ENCODE measurements around the gene ACTN4.
A peak's percentile ranks its signal among the peaks of the same experiment; 100 is the strongest.

Gene ACTN4

DNA sequence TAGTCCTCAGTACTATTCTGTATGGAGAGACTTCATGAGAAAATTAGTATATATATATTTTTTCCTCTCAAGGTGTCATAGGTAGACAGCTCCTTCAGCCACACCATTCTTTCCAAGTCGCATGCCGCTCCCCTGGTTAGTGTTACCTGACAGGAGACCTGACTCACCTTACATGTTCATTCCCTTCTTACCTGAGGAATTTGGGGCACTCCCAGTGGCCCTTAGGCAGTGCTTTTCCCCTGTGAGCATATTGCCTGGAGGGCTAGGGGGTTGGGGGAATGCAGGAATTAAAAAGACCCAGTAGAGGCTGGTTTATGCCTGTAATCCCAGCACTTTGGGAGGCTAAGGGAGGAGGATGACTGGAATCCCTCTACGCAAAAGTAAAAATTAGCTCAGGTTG is 9.0 kb upstream of the ACTN4 start:
- DNase-seq: no peak

- DNase-seq: no peak
Observed at GRCh38 chr19:38639679-38640078, 7.8 kb upstream of the ACTN4 start.

DNA sequence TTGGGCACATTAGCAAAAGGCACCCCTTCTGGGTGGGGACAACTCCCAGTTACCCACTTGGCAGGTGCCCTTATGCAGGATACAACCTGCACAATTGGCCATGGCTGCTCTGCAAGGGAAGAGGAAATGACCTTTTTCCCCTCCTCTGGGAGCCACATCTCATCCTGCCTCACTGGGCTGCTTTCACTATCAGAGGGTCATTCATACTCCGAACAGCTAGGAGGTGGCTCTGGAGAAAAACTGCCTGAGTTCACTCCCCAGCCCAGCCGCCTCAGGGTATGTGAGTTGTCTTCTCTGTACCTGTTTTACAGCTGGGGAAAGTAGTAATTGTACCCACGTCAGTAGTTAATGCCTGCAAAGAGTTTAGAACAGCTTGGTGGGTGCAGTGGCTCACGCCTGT is 7.1 kb upstream of the ACTN4 start:
- no peak for DNase-seq

DNA sequence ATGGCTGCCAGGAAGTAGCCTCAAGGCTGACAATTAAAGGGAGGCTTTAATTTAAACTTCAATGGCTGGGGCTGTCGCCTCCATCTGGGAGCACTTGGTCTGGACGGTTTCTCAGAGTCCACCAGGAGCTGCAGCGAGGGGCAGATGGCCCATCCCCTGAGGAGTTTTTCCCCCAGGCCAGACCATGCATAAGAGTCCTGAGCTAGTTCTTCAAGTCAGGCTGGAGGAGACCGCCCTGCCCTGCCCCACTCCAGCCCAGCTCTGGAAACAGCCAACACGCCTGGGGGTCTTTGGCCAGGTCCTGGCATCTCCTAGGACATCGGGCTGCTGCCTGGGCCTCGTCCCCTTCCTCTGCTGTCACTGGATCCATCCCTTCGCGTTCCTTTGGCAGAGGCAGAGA is 5.3 kb upstream of the ACTN4 start:
- no peak for DNase-seq

DNA sequence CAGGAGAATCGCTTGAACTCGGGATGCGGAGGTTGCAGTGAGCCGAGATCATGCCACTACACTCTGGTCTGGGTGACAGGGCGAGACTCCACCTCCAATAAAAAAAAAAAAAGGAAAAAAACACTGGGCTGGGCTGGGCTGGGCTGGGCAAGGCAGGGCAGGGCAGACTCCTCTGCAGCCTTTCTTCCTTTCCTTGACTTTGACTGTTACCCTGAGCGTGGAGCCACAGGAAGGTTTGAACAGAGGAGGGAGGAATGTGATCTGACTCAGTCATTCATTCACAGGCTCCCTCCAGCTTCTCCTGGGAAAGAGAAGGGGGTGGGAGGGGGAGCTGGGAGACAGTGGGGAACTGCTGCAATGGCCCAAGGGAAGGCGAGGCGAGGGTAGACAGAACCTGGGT is 2.7 kb upstream of the ACTN4 start:
- no peak for DNase-seq

GRCh38 chr19:38647966-38648768 is 718 bp downstream of the ACTN4 start:
- DNase-seq: no peak

GRCh38 chr19:38648769-38649304 is 1.4 kb downstream of the ACTN4 start:
- no peak for DNase-seq

- no peak for DNase-seq
Observed at GRCh38 chr19:38649305-38650171, 2.1 kb downstream of the ACTN4 start.

GRCh38 chr19:38650172-38650775 is 2.8 kb downstream of the ACTN4 start:
- DNase-seq: no peak

- no peak for DNase-seq
Observed at GRCh38 chr19:38650911-38651584, 3.6 kb downstream of the ACTN4 start.

DNA sequence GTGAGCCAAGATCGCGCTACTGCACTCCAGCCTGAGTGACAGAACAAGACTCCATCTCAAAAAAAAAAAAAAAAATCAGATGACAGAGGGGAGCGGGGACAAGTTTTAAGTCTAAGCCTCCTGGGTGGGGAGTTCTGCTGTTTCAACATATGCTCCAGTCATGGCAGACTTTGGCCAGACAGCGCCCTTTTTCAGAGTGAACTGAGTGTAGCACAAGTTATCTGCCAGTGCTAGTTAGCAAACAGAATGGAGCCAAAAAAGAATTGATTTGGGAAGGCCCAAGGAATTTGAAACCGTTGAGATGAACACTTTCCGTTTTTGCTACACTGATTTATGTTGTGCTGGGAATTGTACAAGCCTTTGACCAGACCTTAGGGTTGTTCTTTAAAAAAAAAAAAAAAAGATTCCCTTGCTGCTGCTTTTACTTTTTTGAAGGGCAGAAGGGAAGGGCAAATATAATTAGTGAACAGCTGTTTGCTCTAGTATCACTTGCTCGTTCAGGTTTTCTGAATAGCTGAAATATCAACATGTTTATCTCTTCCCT is 5.7 kb downstream of the ACTN4 start:
- peak; percentile 39 for DNase-seq

DNA sequence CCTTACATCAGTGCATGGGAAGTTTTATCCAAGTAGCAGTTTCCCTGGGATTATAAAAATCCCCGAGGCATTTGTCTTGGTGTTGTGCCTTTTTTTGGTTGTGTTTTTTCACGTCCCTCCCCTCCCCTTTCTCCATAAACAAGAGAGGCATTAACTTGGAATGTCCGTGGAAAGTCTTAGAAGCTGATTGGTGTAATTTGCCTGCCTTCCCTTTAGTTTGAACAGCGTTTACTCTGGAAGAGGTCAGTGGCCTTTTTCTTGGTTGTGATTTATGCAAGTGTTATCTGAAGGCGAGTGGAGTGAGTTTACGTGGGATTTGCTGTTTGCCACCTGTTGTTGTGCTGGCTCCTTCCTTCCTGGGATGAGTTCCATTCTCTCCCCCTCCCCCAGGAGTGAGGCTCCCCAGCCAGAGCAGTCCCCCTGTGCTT is 7.2 kb downstream of the ACTN4 start:
- DNase-seq: no peak

DNA sequence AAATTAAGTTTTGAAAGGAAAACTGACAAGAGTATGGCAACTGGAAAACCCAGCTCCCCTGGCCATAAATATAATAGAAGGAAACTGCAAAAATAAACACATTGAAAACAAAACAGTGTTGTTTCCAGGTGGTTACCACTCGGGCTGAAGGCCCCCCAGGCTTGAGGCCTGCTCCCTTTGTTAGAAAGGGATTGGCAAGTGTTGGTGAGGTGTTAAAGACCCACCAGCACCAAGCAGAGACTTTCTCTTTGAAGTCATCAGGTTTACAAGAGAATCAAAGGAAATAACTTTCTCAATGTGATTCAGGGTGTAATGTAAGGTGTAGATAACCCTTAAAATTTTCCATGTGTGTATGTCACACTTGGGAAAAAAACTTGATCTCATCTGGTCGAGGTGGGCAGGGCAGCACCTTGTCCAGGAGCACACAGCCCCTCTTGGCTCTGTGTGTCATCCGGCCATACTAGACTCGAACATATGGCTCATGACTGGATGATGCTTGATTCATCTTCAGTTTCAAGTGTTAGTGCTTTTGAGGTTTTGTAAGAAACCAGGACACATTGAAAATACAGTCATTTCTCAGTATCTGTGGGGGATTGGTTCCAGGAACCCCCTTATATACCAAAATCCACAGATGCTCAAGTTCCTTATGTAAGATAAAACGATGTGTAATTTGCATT is 7.8 kb downstream of the ACTN4 start:
- DNase-seq: no peak

DNA sequence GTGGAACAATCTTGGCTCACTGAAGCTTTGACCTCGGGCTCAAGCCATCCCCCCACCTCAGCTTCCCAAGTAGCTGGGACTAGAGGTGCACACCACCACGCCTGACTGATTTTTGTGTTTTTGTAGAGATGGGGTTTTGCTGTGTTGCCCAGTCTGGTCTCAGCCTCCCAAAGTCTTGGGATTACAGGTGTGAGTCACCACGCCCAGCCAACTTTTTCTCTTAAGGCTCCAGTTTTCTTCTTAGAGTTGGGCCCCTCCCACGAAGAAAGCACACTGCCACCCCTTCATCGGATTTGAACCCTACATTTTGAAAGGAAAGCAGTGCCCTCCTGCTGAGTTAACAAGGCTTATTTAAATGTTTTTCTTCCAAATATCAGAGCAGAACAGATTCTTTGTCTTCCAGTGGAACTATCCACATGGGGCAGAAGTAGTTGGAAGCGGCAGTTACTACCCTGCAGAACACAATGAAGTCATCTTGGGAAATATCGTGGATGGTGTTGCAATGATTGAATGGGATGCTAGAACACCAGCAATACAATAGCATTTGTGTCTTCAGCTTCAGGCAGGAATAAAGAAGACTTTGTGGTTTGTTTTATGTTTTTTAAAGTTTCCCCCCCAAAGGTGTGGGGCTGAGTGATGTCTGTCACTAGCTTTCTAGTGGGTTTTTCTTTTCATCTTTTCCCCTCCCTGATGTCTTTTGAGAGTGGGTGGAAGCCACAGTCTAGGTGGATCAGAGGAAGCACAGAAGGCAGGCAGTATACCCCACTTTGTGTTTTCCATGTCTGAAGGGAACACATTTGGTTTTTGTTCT is 8.9 kb downstream of the ACTN4 start:
- DNase-seq: no peak

GRCh38 chr19:38657633-38658222 is 10.3 kb downstream of the ACTN4 start:
- DNase-seq: no peak

GRCh38 chr19:38658462-38659306 is 11.2 kb downstream of the ACTN4 start:
- DNase-seq: peak; percentile 64

- DNase-seq: no peak
Observed at GRCh38 chr19:38660724-38661123, 13.3 kb downstream of the ACTN4 start.

- DNase-seq: no peak
Observed at GRCh38 chr19:38661136-38661535, 13.7 kb downstream of the ACTN4 start.

DNA sequence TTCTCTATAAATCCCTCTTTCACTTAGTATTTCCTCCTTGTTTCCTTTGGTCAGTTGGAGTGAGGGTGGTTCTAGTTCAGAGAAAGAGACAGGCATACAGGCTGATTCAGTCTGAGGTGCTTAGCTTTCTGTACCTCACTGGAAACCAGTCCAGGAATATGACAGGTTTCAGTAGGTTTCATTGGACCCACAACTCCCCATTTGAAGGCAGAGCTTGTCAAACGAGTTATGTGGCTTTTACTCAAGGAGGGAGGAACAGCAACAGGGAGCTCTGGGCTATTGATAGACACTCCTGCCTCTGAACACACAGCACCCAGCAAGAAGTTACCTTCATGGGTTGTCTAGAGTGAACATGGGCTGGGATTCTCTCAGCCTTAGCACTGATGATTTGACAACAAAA is 14.5 kb downstream of the ACTN4 start:
- no peak for DNase-seq
